IPS-NIHi11 (cell line): ENCODE results near the gene DUSP2.
A peak's percentile ranks its signal among the peaks of the same experiment; 100 is the strongest.
"Not testable (repeated sequence)": the region's sequence is repeated elsewhere in the genome, so short reads cannot be mapped to it uniquely, and the experiment has no call there.

ENCODE experiments used
- DNase-seq: peaks from one replicate; pipeline ENCODE4 v3.0.0; 2012; ENCODE audit warnings: mixed read lengths, low spot score

The DUSP2 gene

GRCh38 chr2:96163415-96163767 is 18.2 kb upstream of the DUSP2 start:
- no peak for DNase-seq

DNA sequence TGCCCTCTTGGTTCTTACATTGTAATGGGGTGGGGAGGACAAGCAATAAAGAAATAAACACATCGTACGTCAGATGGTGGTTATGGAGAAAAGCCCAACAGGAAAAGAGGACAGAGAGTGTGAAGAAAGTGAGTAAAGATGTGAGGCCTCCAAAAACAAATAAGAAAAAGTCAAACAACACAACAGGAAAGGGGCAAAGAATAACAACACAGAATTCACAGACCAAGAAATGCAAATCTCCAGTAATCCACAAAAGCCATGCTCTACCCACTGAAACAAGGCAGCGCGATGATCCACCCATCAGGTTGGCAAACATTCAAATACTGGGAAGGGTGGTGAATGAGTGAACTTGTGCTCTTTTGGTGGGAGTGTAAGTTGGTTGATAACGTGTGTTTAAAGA is 16.7 kb upstream of the DUSP2 start:
- no peak for DNase-seq

DNA sequence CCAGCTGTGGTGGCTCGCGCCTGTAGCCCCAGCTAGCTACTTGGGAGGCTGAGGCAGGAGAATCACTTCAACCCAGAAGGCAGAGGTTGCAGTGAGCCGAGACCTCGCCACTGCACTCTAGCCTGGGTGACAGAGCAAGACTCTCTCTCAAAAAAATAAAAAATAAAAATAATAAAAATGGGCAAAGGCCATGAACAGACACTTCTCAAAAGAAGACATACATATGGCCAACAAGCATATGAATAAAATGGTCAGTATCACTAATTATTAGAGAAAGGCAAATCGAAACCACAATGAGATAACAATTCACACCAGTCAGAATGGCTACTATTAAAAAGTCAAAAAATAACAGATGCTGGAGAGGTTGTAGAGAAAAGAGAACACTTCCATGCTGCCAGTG is 15.1 kb upstream of the DUSP2 start:
- not testable (repeated sequence) for DNase-seq

DNA sequence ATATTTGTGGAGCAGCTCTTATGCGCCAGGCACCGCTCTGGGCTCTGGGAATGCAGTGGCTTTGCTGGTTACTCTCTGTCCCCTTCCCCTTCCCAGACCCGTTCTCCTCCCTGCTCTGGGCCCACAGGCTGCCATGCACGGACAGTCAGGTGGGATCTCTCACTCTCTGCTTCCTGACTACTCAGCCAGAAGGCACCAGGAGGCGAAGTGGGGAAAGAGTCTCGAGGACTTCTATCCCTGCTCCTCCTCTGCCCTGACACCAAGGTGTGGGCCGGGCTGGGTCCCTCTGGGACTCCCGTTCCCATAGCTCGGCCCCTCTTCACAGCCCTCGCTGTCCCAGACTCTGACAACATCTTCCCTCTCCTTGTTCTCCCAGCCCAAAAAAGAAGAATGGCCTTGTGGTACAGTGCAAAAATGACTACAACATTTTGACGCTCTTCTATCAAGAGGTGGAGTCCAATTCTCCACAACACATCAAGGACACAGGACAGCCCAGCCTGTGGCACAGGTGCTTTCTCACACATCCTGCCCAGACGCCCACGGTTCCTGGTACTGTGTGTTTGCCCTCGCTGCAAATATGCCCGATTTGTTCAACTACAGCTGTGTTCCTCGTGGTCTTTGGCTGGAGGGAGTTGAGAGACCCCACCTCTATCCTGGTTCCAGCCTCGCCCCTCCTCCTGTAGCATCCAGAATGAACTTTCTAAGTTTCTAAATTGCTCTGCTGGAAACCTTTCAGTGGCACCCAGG is 14.0 kb upstream of the DUSP2 start:
- DNase-seq, result peak; percentile 17

- DNase-seq, result no peak
Observed at GRCh38 chr2:96158554-96158940, 13.3 kb upstream of the DUSP2 start.

DNA sequence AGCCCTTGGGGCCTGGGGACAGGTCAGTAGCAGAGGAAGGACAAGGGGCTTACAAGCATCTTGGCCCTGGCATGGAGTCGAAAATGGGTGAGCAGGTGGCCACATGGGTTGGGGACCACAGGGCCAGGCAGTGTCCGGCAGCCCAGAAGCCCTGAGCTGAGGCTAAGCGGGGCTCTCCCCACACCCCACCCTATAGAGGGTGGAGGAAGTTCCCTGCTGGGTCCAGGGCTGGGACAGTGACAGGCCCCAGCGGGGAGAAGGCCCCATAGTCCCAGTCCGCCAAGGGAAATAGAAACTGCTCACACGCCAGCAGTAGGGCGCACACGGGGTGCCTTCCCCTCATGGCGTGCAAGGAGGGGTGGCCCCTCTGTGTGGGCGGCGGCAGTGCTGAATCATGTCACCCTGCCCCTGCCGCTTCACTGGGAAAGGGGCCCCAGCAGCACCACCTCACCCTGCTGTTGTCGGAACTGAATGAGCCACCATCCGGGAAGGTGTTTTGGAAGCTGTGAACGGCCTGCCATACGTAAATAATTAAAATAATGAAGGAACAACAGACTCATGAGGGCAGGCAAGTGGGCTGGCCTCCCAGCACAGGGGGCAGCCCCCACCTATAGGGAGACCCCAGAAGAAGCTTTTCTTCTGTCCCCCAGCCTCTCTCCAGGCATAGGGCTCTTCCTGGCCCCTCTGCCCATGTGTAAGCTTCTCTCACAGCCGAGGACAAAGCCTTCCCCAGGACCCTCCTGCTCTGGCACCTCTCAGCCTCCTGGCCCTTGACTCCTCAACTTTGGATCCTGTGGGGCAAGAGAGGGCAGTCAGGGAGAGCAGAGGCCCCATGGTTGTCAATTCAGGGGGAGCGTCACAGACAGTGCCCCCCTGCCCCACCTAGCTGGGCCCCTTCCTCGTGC is 12.7 kb upstream of the DUSP2 start:
- no peak for DNase-seq

DNA sequence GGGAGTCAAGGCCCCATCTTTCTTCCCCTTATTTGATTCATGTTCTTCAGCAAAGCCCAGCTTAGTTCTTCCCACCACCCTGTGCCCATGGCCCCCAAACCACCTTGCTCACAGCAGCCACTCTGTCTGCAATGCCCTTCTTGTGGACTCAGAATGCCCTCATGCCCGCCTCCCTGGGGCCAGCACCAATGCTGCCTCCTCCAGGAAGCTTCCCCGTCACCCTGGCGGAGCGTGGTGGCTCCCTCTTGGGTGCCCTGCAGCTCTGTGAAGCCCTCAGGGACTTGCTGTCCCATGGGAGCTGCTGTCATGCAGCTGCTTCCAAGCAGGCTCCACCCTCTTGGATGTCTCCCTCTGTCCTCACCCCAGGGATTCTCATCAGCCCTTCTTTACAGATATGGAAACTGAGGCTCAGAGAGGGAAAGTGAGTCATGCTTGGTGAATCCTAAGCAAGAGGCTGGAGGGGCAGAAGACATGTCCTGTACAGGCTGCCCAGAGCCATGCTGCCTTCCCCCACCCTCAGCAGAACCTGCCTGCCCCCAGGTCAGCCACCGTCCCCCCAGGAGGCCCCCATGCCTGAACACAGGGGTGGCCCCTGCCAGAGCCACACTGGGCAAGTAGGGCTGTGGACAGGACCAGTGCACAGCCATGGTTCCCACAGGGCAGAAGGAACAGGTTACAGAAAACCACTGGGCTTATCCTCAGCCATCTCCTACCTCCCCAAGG is 11.8 kb upstream of the DUSP2 start:
- no peak for DNase-seq

GRCh38 chr2:96156011-96156820 is 11.0 kb upstream of the DUSP2 start:
- no peak for DNase-seq

- DNase-seq, result no peak
Observed at GRCh38 chr2:96154506-96155380, 9.5 kb upstream of the DUSP2 start.

DNA sequence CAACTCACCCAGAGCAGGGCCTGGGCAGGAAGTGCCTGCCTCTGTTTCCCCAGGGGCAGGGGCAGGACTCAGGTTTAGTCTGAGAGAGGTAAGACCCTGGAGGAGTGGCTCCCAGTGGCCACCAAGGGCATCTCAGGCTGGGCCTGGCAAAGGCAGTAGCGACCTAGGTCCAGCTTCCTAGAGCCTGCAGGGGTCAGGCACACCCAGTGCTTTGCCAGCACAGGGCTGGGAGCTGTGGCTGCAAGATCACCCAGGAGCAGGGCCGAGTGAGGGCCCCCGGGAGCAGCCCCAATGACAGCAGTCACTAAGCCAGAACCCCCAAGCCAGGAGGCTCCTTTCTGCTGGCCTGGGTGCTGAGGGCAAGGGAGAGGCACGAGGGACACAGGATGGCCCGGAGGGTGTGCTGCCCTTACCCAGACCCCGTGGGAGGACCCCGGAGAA is 8.8 kb upstream of the DUSP2 start:
- no peak for DNase-seq

GRCh38 chr2:96153291-96153713 is 8.1 kb upstream of the DUSP2 start:
- DNase-seq, result no peak

GRCh38 chr2:96152304-96153161 is 7.3 kb upstream of the DUSP2 start:
- peak; percentile 51 for DNase-seq

- no peak for DNase-seq
Observed at GRCh38 chr2:96151595-96152303, 6.5 kb upstream of the DUSP2 start.

GRCh38 chr2:96150791-96151594 is 5.8 kb upstream of the DUSP2 start:
- no peak for DNase-seq

DNA sequence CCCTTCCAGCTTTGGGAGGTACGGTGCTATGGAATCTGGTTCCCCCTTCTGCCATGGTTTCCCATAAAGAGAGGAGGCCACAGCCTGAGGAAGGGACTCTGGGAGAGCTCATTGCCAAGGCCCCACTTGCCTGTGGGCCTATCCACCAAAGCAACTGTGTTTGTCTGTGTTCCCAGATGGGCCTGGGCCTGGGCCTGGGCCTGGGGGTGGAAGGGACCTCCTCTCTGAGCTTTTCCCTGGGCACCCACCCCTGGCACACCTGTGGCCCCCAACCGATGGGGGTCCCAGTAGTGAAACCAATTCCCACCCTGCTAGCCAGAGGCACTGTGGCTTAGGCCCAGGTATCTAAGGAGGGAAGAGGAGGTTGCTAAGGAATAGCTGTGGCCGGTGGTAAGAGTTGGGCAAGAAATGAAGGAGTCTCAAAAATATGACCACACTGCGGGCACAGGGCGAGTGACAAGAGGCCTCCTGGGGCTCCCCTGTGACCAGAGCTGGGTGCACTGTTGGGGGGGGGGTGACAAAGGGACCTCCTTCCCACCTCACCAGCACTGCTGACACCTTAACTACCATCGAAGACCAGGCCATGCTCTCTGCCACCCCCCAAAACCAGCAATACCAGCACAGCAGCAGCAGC is 4.9 kb upstream of the DUSP2 start:
- no peak for DNase-seq

GRCh38 chr2:96148410-96149217 is 3.4 kb upstream of the DUSP2 start:
- DNase-seq, result peak; percentile 81
